Tibial nerve (tissue), 4 donors: ENCODE measurements around the gene RMND5B. TPM values are rescaled to one million over a fixed set of nuclear protein-coding genes. Genes with fewer than 3 reads are reported as not detected.

Experiments
- DNase-seq, 2 donors: peaks; one replicate each; pipeline ENCODE4 v3.0.0-alpha.2; 2019; ENCODE audit warnings: low spot score in 2 of 2
- H3K27ac ChIP-seq, 4 donors: fragments of 200-600 bp; sonication (generic) in 3 of 4; one replicate each; pipeline ENCODE4 v1.5.1; 2017 to 2019; ENCODE audit warnings: mild to moderate bottlenecking in 1 of 4
- H3K27me3 ChIP-seq, 2 donors: fragments of 200-600 bp; sonication (generic) in 1 of 2; one replicate each; pipeline versions ENCODE4 v1.5.1 to v1.6.0; 2017 to 2019
- H3K36me3 ChIP-seq, 3 donors: fragments of 200-600 bp; sonication (generic); one replicate each; pipeline ENCODE4 v1.5.1; 2018 to 2019
- H3K4me1 ChIP-seq, 4 donors: fragments of 200-600 bp; sonication (generic) in 3 of 4; one replicate each; pipeline ENCODE4 v1.5.1; 2017 to 2019
- H3K4me3 ChIP-seq, 4 donors: fragments of 200-600 bp; sonication (generic) in 3 of 4; one replicate each; pipeline ENCODE4 v1.5.1; 2017 to 2019; ENCODE audit warnings: mild to moderate bottlenecking in 1 of 4, moderate library complexity in 1 of 4
- H3K9me3 ChIP-seq, 4 donors: fragments of 200-600 bp; sonication (generic) in 3 of 4; one replicate each; pipeline ENCODE4 v1.5.1; 2017 to 2019
- EP300 ChIP-seq, 2 donors: sonication (generic); formaldehyde crosslinking; IDR thresholded peaks; one replicate each; pipeline ENCODE4 v1.6.1; 2017; ENCODE audit warnings: antibody characterized with exemption in 2 of 2, mild to moderate bottlenecking in 1 of 2
- POLR2A ChIP-seq, 2 donors: fragments of 450-650 bp; IDR thresholded peaks; one replicate each; pipeline ENCODE4 v1.6.1; 2017; ENCODE audit warnings: antibody characterized with exemption in 2 of 2, mild to moderate bottlenecking in 2 of 2, moderate library complexity in 2 of 2
- WGBS, 2 donors: methylation state at CpG; one replicate each; pipeline ENCODE4 v1.1.5; 2018; 5-methylcytosine and 5-hydroxymethylcytosine counted together
- total RNA-seq, 4 donors: library from RNA; depleted of rRNA; stranded (reverse); fragments of >200 nt; gene quantifications; one replicate each; pipeline ENCODE4 v1.1.0, GENCODE V29; 2016
- TF ChIP-seq, protein P1 (sequence below), 5 experiments: fragments of 200-600 bp in 3 of 5; fragments of 450-650 bp in 2 of 5; sonication (generic) in 3 of 5; IDR thresholded peaks; one replicate each; pipeline ENCODE4 v1.5.1; 2016 to 2019; ENCODE audit warnings: antibody characterized with exemption in 5 of 5, mild to moderate bottlenecking in 3 of 5, moderate library complexity in 2 of 5

The RMND5B gene
- 10 to 100 TPM; 43.1 to 58.8 (median 53.0) TPM for total RNA-seq

- 0 to 1% methylated on average over 42 to 54 of the region's 102 CpGs for WGBS, 2 donors
- peaks cover 0 to 27% (median 0%) of the 10 kb centered on the region in 3 donors for H3K36me3 ChIP-seq
- peak; percentile 44 to 67 for DNase-seq
Observed at GRCh38 chr5:178130576-178131445, at the start of gene RMND5B. Gene RMND5B, plus strand, starts transcription at chr5:178131014. Its CDS starts 7,106 bp downstream, at chr5:178138120.

GRCh38 chr5:178081571-178082243 lies 49.1 kb upstream of the RMND5B start:
- no peaks in the 10 kb centered on the region for H3K36me3 ChIP-seq
- no peak overlapping the region for H3K27ac ChIP-seq
- WGBS, 2 donors, result 68% methylated on average over 12 of the region's 12 CpGs
- no peaks in the 10 kb centered on the region for H3K4me1 ChIP-seq
- DNase-seq, result no peak
- H3K27me3 ChIP-seq, result peaks cover 0 to 23% of the 10 kb centered on the region in 2 donors
- no peak overlapping the region for H3K4me3 ChIP-seq
- TF ChIP-seq POLR2A (IDR thresholded peaks at IDR 0.05), result no peak
- TF ChIP-seq, protein P1, sequence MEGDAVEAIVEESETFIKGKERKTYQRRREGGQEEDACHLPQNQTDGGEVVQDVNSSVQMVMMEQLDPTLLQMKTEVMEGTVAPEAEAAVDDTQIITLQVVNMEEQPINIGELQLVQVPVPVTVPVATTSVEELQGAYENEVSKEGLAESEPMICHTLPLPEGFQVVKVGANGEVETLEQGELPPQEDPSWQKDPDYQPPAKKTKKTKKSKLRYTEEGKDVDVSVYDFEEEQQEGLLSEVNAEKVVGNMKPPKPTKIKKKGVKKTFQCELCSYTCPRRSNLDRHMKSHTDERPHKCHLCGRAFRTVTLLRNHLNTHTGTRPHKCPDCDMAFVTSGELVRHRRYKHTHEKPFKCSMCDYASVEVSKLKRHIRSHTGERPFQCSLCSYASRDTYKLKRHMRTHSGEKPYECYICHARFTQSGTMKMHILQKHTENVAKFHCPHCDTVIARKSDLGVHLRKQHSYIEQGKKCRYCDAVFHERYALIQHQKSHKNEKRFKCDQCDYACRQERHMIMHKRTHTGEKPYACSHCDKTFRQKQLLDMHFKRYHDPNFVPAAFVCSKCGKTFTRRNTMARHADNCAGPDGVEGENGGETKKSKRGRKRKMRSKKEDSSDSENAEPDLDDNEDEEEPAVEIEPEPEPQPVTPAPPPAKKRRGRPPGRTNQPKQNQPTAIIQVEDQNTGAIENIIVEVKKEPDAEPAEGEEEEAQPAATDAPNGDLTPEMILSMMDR (IDR thresholded peaks at IDR 0.05), result no peak
- TF ChIP-seq EP300 (IDR thresholded peaks at IDR 0.05), result no peak
- no peaks in the 10 kb centered on the region for H3K9me3 ChIP-seq

More at GRCh38 chr5:178130576-178131445, at the start of gene RMND5B:
- Histone ChIP-seq H3K27ac (peak within 1 kb of the TSS; percentile 69 to 98 (median 93)), H3K9me3 (no peaks in the 10 kb centered on the region), H3K4me1 (peaks cover 0 to 25% (median 9%) of the 10 kb centered on the region in 4 donors), H3K4me3 (peak within 1 kb of the TSS; percentile 59 to 99 (median 84)), H3K27me3 (no peaks in the 10 kb centered on the region)
- TF ChIP-seq EP300 (IDR thresholded peaks at IDR 0.05) (peak in 1 of 2 donors; percentile 39), POLR2A (IDR thresholded peaks at IDR 0.05) (peak in 1 of 2 donors; percentile 52)
- TF ChIP-seq, protein P1 (IDR thresholded peaks at IDR 0.05), result peak in 2 of 5 experiments; percentile 13 to 28

DNA sequence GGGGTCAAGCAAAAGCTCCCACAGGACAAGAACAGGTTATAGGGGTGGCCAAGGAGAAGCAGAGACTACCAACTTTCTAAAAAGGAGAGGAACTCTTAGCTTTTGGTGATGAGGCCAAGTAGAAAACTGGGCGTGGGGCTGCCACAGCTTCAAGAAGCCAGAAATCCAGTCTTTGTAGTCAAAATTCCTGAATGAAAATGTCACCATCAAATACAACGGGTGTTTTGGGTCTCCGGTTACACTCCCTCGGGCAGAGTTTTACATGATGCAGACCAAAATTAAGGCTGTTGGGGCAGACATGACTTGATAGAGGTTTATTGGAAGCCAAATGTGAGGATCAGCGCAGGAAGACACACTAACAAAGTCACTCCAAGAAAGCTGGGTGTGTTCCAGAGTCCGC lies 46.9 kb upstream of the RMND5B start:
- no peaks in the 10 kb centered on the region for H3K4me1 ChIP-seq
- no peak overlapping the region for H3K27ac ChIP-seq
- no peaks in the 10 kb centered on the region for H3K36me3 ChIP-seq
- no peaks in the 10 kb centered on the region for H3K9me3 ChIP-seq
- peaks cover 0 to 24% of the 10 kb centered on the region in 2 donors for H3K27me3 ChIP-seq
- no peak overlapping the region for H3K4me3 ChIP-seq
- no peak for DNase-seq
- 54 to 57% methylated on average over 6 of the region's 6 CpGs for WGBS, 2 donors
- TF ChIP-seq POLR2A (IDR thresholded peaks at IDR 0.05), result no peak
- TF ChIP-seq EP300 (IDR thresholded peaks at IDR 0.05), result no peak
- TF ChIP-seq, protein P1 (IDR thresholded peaks at IDR 0.05), result no peak

GRCh38 chr5:178085316-178085715 lies 45.5 kb upstream of the RMND5B start:
- TF ChIP-seq POLR2A (IDR thresholded peaks at IDR 0.05) (no peak), EP300 (IDR thresholded peaks at IDR 0.05) (no peak)
- TF ChIP-seq, protein P1 (IDR thresholded peaks at IDR 0.05), result no peak
- Histone ChIP-seq H3K27me3 (peaks cover 0 to 24% of the 10 kb centered on the region in 2 donors), H3K9me3 (no peaks in the 10 kb centered on the region), H3K4me3 (no peak overlapping the region), H3K36me3 (no peaks in the 10 kb centered on the region), H3K27ac (no peak overlapping the region), H3K4me1 (no peaks in the 10 kb centered on the region)
- 56 to 69% methylated on average over 6 of the region's 6 CpGs for WGBS, 2 donors
- DNase-seq, result no peak
